RKO (cell line): ENCODE measurements around the gene TIMM10B.
"Not testable (repeated sequence)": the region's sequence is repeated elsewhere in the genome, so short reads cannot be mapped to it uniquely, and the experiment has no call there.

ENCODE experiments used
- DNase-seq: peaks from one replicate; pipeline ENCODE4 v3.0.0-alpha.2; 2016; ENCODE audit warnings: low spot score

Gene TIMM10B

DNA sequence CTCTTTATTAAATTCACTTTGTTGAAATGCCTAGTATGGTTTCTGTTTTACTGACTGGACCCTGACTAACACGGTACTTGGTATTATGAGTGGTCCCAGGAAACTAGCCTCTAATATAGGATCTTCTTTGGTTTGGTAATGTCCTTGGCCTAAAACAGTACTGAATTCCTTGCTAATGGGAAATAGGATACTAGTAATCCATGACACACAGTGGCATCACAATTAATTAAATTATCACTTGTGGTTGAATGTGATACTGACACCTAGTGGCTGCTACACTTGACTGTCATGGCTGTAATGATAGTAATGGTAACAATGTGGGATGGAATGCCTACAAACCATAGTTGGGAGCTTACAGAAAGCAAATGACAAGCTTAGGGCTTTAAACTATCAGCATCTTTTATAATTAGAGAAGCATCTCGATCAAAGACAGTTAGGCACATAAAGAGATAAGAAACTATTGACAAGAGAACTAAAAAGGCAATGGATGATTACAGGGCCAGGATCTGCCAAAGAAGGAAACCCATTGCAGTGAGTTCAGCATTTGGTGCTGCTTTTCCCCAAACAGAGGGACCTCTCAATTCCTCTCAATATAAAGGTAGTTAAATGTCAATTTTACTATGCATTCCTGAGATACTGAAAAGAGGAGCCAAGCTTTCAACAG lies 24.4 kb downstream of the TIMM10B start:
- peak; percentile 92 for DNase-seq

DNA sequence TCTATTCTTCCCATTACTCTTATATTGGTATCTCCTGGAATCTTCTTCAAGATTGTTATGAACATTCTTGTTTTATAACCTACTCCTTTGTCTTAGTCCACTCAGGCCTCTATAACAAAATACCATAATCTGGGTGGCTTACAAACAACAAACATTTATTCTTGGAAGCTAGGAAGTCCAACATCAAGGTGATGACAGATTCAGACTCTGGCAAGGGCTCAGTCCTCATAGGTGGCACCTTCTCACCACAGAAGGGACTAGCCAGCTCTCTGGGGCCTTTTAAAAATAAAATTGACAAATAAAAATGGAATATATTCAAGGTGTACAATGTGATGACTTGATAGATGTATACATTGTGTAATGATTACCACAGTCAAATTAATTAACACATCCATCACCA lies 35.6 kb downstream of the TIMM10B start:
- DNase-seq = no peak

DNA sequence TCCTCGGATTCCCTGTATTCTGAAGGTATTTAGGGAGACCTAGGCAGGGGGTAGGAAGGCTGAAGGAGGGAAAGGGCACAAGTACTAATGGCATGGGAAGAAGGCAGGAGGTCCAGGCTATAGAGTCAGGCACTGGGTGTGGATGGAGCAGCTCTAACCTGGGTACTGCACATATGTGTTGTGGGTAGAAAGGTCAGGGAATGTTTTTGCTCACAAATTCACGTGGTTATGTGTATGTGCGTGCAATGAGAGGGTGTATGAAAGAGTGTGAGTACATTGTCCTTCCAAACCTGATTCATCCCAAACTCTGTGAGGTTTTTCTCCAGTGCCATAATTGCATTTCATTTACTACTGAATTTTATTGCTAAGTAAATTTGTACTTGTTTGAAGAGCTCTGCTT lies 39.0 kb downstream of the TIMM10B start:
- no peak for DNase-seq

DNA sequence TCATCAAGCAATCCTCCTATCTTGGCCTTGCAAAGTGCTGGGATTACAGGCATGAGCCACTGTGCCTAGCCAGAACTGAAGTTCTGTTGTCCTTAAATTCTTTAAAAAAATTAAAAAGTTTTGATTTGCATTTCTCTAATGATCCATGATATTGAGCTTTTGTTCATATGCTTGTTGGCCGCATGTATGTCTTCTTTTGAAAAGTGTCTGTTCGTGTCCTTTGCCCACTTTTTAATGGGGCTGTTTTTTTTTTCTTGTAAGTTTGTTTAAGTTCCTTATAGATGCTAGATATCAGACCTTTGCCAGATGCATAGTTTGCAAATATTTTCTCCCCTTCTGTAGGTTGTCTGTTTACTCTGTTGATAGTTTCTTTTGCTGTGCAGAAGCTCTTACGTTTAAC lies 40.6 kb downstream of the TIMM10B start:
- not testable (repeated sequence) for DNase-seq

DNA sequence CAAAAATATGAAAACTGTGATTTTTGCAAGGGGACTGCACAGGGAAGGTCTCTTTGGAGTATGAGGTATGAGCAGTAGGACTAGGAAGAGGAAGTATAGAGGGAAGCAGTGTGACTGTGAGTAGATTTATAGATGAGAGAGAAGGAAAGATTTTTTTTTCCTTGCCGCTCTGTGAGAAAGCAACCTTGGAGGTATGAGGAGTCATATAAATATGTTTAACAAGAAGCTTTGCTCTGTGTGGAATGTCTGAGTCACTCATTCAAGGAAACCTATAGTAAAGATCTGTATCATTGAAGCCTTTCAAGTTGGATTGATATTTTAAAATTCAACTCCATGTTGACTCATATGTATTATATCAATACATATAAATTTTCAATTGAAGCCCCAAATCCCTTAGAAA lies 42.0 kb downstream of the TIMM10B start:
- peak; percentile 36 for DNase-seq

DNA sequence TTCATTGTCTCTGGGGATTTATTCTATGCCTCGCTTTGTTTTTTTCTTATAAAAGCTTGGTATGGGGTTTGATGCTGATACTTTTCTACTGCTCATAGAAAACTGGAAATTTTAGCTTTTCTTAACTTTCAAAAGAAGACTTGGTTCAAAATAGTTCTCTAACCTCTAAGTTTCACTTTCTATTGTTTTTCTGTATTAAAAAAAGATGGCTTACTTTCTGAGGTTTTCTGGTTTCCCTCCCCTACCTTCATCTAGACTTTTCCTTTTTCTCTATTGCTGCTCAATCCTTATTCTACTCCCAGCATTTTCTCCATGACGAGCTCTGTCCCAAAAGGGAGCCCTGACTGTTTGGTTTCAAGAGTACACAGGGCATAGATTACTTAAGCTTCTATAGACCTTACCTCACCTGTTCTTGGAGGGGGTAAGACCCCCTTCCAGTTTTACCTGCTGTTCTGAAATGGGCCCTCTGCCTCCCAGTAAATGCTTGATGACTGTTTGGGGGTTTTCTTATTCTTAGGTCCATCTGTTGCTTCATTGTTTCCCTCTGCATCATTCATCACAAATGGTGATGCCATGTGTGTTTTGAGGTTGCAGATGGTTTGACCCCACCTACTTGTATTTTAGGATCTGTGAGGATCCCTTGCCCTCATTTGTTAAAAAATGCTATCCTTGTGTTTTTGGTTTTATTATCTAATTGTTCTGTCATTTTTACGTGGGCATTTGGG lies 45.3 kb downstream of the TIMM10B start:
- no peak for DNase-seq

DNA sequence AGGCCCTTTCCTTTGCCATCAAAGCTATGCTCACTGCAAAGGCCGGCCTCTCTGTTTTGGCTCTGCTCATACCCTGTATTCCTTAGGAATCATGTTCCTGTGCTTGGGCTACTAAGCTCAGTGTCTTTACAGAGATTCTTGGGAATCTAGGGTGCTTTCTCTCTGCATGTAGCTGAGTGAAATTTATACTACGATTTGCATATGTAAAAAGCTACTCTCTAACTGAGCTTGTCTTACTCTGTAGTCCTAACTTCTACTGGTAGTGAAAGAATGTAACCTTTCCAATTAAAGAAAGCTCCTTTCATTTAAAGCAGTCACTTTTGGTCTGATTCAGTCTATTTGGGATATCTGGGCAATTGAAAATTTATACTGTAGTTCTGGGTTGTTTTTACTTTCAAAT lies 48.0 kb downstream of the TIMM10B start:
- DNase-seq = no peak

DNA sequence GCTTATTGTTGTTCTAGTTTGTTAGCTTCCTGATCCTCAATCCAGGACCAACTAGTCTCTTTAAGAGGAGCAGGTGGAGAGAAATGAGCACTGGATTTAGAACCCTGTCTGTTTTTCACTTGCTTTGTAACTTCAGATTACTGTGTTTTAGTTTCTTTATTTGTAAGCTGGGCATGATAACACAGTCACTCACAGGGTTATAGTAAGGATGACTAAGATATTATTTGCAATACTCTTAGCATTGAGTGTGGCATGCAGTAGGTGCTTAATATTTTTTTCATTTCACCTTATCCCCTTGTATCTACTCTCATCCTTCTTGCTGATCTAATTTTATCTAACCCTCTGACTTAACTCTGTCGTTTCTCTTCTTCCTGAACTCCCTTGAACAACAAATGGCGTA lies 49.5 kb downstream of the TIMM10B start:
- no peak for DNase-seq

DNA sequence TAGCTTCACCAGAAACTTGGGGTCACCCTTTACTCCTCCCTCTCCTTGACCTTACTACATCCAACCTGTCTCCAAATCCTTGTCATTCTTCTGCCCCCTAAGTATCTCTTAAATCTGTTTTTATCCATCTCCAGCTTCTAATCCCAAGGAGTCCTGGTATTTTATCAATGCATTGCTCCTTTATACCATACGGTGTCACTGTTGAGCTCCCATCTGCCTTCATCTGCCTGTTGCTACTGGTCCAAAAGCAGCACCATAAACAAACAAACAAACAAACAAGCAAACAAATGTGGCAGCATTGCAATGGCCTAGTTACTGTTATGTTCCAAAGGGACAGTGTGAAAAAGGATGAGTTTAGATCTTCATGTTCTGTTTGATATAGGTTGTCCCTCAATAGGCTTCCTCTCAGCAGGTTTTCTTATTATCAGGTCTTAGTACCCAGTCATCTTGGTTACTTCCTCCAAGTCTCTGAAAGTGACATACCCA lies 50.0 kb downstream of the TIMM10B start:
- peak; percentile 69 for DNase-seq
